Putamen (tissue), 1 donor: Measurements from ENCODE around the gene R3HDM2.
"Not testable (repeated sequence)": the region's sequence is repeated elsewhere in the genome, so short reads cannot be mapped to it uniquely, and the experiment has no call there.

ENCODE experiments used
- DNase-seq: peaks from one replicate; pipeline ENCODE4 v3.0.0-alpha.2; 2016; ENCODE audit warnings: low spot score

Gene R3HDM2

GRCh38 chr12:57329219-57329618, 101.6 kb downstream of the R3HDM2 start:
- no peak for DNase-seq

- DNase-seq = no peak
Measured at GRCh38 chr12:57325395-57325794, 105.4 kb downstream of the R3HDM2 start.

DNA sequence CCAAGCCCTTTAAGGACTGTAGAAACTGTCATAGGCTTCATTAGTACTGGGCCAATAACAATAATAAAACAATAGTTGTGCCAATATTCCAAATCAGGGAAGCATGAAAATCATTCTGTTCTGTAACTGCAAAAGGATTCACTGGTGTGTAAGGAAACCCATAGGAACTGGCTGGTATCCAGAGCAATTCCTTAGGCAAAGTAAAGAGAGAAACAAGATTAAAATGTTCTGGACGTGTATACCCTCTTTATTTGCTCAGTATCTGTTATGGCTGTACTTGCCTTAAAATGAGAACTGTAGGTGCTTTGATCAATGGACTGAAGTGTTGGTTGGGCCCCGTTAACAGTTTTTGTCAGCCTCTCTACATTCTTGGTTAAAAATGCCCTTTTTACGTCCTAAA, 107.4 kb downstream of the R3HDM2 start:
- no peak for DNase-seq

- DNase-seq = no peak
Measured at GRCh38 chr12:57320639-57321038, 110.2 kb downstream of the R3HDM2 start.

- no peak for DNase-seq
Measured at GRCh38 chr12:57319678-57320469, 111.0 kb downstream of the R3HDM2 start.

DNA sequence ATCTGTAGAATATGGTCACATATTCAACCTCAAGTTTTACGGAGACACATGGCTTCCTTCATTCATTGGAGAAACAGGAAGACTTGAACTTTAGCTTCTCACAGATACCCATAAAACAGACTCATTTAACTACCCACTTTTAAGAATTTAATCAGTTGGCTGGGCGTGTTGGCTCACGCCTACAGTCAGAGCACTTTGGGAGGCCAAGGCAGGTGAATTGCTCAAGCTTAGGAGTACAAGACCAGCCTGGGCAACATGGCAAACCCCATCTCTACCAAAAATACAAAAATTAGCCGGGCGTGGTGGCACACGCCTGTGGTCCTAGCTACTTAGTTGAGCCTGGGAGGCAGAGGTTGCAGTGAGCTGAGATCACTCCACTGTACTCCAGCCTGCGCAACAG, 115.2 kb downstream of the R3HDM2 start:
- DNase-seq = no peak

DNA sequence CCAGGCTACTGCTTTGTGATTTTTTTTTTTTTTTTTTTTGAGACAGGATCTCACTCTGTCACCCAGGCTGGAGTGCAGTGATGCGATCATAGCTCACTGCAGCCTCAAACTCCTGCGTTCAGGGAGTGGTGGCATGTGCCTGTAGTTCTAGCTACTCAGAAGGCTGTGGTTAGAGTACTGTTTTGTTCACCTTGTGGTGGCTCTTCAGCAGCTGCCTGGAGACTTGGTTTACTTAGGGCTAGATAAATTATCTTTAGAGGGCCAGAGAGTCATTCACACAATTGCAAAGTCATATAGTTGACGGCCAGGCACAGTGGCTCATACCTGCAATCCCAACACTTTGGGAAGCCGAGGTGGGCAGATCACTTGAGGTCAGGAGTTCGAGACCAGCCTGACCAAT, 118.6 kb downstream of the R3HDM2 start:
- DNase-seq = not testable (repeated sequence)

DNA sequence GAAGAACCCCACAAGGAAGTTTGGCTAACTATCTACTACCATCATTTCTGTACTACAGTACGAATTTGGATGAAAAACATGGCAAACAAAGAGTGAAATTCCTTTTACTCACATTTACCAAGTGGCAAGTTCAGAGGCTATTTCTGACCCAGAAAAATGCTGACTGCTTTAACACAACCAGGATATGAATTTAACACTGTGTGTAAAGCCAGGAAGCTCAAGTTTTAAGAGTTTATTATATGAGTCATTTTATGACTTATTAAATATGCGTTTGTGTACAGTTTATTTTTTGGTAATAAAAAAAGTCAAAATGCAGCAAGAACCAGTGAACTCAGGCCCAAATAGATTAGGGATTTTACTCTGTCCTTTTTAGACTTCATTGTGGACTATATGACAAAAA, 121.4 kb downstream of the R3HDM2 start:
- DNase-seq = no peak

DNA sequence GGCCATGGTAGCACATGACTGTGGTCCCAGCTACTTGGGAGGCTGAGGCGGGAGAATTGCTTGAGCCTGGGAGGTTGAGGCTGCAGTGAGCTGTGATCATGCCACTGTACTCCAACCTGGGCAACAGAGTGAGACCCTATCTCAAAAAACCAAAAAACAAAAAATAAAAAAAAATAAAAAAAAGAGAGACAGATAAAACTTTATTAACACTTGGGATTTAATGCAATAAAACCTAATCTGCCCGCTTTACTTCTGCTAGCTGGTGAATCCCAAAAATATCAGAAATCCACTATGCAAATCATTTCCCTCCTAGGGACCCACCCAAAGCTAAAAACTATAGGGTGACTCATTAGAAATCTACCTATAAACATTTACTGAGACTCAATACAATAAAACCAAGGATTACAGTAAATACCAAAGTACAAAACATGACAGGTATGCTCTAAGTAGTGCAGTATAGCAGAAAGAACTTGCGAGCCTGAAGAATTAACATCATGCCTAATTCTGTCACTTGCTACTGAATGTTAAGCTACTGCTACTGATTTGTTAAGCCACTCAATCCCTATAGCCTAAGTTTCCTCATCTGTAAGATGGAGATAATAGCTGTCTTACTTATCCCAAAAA, 129.8 kb downstream of the R3HDM2 start:
- no peak for DNase-seq

DNA sequence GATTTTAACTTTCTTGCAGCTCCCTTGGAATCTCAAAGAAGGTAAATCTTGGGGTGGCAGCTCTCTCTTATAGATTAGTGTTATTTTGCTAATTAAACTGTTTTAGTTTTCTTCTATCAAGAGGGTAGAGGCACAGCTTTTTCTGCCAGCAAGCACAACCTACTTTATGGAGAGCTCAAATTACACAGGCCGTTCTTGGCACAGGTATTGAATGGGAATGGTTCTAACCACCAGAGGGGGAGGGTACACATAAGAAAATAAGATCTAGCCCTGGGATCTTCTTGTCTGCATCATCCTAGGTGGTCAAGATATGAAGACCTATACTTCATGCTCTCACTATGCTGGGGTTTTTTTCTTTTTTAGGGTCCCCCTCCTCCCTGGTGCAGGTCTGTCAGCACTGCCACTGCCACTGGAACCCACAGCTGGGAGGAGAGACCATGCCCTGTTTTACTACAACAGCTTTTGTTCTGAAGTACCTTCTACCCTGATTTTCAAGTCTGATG, 131.3 kb downstream of the R3HDM2 start:
- no peak for DNase-seq

- no peak for DNase-seq
Measured at GRCh38 chr12:57296291-57296690, 134.6 kb downstream of the R3HDM2 start.

GRCh38 chr12:57282073-57282472, 148.8 kb downstream of the R3HDM2 start:
- not testable (repeated sequence) for DNase-seq

DNA sequence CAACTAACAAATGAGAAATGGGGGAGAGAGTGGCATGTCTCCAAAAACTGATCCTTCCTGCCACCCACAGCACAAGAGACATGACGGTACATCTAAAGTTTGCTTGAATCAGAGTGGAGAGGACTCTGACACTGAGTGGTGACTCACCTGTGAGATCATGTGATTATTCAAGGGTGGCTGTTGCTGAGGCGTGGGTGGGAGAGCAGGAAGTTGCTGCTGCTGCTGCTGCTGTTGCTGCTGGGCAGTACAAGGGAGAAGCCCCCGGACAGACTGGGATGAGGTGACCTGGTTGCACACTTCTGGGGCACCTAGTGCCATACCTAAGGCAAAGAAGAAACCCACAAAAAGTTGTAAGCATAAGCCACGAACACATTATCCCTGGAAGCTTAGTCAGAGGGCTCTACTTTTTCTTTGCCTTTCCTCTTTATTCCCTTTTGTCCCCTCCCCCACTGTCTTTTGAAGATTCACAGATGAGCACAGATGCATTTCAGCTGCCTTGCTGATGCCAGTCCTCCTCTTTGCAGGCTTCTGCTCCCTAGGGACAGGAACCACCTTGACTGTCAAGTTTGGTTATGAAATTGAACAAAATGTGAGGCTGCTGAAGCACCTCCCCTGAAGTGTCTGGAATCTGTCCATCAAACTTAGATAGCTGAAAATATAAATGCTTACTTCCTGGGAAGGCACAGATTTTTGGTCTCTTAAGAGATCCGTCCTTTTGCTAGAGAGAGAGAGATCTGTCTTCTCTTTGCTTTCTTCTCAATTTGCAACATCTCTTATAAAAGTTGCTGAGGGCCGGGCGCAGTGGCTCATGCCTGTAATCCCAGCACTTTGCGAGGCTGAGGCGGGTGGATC, 150.4 kb downstream of the R3HDM2 start:
- peak; percentile 83 for DNase-seq

- DNase-seq = no peak
Measured at GRCh38 chr12:57278465-57279381, 152.1 kb downstream of the R3HDM2 start.

DNA sequence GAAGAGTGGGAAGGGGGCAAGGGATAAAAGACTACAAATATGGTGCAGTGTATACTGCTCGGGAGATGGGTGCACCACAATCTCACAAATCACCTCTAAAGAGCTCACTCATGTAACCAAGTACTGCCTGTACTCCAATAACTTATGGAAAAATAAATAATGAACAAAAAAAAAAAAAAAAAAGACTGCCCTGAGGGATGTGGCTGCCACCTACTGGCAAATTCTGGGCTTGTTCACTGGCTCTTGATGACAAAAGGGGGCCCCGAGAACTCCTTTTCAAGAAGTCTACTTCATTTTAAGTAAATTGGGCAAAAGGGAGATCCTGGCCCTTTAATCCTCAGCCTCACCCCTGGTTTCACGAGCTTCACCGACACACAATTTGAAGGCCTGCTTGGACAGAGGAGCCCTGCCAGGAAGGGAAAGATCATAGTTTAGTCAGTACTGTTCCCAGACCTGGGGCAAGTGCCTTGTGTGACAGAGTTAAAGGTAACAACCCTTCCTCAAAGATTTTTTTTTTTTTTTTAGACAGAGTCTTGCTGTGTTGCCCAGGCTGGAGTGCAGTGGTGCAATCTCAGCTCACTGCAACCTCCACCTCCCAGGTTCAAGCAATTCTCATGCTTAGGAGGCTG, 153.8 kb downstream of the R3HDM2 start:
- no peak for DNase-seq

DNA sequence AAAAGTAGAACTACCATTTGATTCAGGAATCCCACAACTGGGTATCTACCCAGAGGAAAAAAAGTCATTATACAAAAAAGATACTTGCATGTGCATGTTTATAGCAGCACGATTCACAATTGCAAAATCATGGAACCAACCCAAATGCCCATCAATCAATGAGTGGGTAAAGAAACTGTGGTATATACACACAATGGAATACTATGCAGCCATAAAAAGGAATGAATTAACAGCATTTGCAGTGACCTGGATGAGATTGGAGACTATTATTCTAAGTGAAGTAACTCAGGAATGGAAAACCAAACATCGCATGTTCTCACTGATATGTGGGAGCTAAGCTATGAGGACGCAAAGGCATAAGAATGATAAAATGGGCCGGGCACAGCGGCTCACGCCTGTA, 154.6 kb downstream of the R3HDM2 start:
- DNase-seq = not testable (repeated sequence)

- no peak for DNase-seq
Measured at GRCh38 chr12:57273516-57273915, 157.3 kb downstream of the R3HDM2 start.

DNA sequence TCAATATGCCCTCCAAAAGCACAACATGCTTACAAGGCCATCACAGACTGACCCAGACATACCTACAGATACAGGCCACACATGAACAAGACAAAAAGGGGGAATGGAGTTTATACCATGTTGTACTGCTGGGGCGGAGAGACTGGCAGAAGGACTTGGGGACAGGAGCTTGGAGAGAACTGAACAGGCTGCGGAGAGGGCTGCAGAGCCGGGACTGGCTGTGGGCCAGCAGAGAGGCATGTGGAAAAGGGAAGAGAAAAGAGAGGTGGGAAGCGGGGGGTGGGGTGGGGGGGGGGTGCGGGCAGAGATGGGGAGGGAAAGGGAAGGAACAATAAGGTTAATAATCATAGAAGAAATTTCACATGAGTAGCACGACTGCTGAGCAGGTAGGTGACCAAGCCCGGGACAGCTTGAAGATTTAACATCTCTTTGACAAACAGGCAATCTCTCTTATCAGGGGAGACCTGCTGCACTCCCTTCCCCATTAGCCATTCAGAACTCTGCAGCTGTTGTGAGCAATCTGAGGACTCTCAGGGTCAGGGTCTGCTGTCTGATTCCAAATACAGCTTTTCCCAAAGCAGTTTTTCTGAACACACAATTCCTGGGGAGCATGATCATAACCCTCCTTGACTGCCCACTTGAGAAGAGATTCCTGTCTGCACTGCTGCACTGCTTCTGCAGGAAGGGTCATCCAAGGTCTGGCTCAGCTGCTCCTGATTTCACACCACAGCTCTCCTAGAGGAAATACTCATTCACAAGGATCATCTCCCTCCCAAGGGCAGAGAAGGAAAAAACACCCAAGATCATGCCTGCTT, 158.3 kb downstream of the R3HDM2 start:
- DNase-seq = no peak

GRCh38 chr12:57270966-57271470, 159.8 kb downstream of the R3HDM2 start:
- no peak for DNase-seq

- DNase-seq = no peak
Measured at GRCh38 chr12:57268264-57268663, 162.6 kb downstream of the R3HDM2 start.
